HepG2 (cell line): ENCODE data around the gene BRCA2. TPM values are rescaled to one million over a fixed set of nuclear protein-coding genes. Genes with fewer than 3 reads are reported as not detected.

Source experiments
- ATAC-seq: fragments of 200-7000 bp; cut with Tn5 transposase; 3 replicates; pipeline ENCODE4 v1.9.1; 2020; ENCODE audit warnings: mild to moderate bottlenecking, moderate library complexity
- BruUV-seq: library from RNA; stranded (reverse); fragments of 400-500 nt; replicated peaks from 2 replicates; lab custom pipeline; 2021; lab: Mats Ljungman, UMichigan
- CTCF ChIA-PET: fragments of 300-600 bp; formaldehyde crosslinking; extraction: SDS; loops from one replicate; lab custom pipeline; 2021; ENCODE audit warnings: low total read pairs, inconsistent platforms, low intra/inter-chr PET ratio; lab: Yijun Ruan, JAX
- POLR2A ChIA-PET: fragments of 350-600 bp; sonication (Branson Sonifier 250); formaldehyde crosslinking; loops from one replicate; lab custom pipeline; 2020; ENCODE audit warnings: antibody characterized with exemption, inconsistent platforms; lab: Yijun Ruan, JAX
- DNase-seq: peaks from one replicate; pipeline ENCODE4 v3.0.0-alpha.2; 2015; ENCODE audit warnings: low spot score
- FAIRE-seq: peaks from 3 replicates; lab custom pipeline; 2011; peaks lifted over from hg19 to GRCh38; lab: Jason Lieb, UNC
- H2AFZ ChIP-seq: one replicate; pipeline ENCODE4 v1.6.1; 2011; ENCODE audit warnings: low read length, inconsistent platforms
- H3K27ac ChIP-seq: fragments of 300-600 bp; 3 replicates; pipeline ENCODE4 v1.8.0; 2011; ENCODE audit warnings: mixed run types, mild to moderate bottlenecking, mixed read lengths, low read length, inconsistent platforms; ENCODE audit not compliant: insufficient read depth; ENCODE audit errors: extremely low read length
- H3K27me3 ChIP-seq, 2 experiments: fragments of 200-600 bp in 1 of 2; 2 replicates in 1 of 2; 3 replicates in 1 of 2; pipeline versions ENCODE4 v1.6.0 to v1.8.0; 2011; ENCODE audit warnings: low read length in 2 of 2, mild to moderate bottlenecking in 2 of 2, moderate library complexity in 2 of 2, inconsistent platforms in 1 of 2; ENCODE audit not compliant: insufficient read depth in 2 of 2, control insufficient read depth in 1 of 2
- H3K36me3 ChIP-seq, 2 experiments: fragments of 200-600 bp in 1 of 2; replicated peaks in 1 of 2; 2 replicates in 1 of 2; 3 replicates in 1 of 2; pipeline versions ENCODE4 v1.5.1 to v1.8.0; 2011; ENCODE audit warnings: low read length in 2 of 2, inconsistent platforms in 1 of 2; ENCODE audit not compliant: insufficient read depth in 2 of 2, control insufficient read depth in 1 of 2
- H3K4me1 ChIP-seq: 2 replicates; pipeline ENCODE4 v1.5.1; 2012; ENCODE audit warnings: low read length, inconsistent platforms; ENCODE audit not compliant: insufficient read depth
- H3K4me2 ChIP-seq: 2 replicates; pipeline ENCODE4 v1.6.0; 2011; ENCODE audit warnings: low read depth, low read length, inconsistent platforms
- H3K4me3 ChIP-seq, 3 experiments: fragments of 200-600 bp in 1 of 3; sonication (generic), shearing (Covaris generic) in 1 of 3; replicated peaks in 1 of 3; 2 replicates each; pipeline ENCODE4 v1.5.1; 2011 to 2016; ENCODE audit warnings: low read length in 3 of 3, inconsistent platforms in 2 of 3, low read depth in 2 of 3, mild to moderate bottlenecking in 2 of 3, control low read depth in 1 of 3, mixed read lengths in 1 of 3; ENCODE audit not compliant: insufficient read depth in 1 of 3
- H3K79me2 ChIP-seq: one replicate; pipeline ENCODE4 v1.6.1; 2011; ENCODE audit warnings: low read length, inconsistent platforms; ENCODE audit not compliant: insufficient read depth
- H3K9ac ChIP-seq: 2 replicates; pipeline ENCODE4 v1.6.0; 2011; ENCODE audit warnings: mild to moderate bottlenecking, low read depth, low read length, inconsistent platforms; ENCODE audit not compliant: insufficient read depth
- H3K9me3 ChIP-seq: 2 replicates; pipeline ENCODE4 v1.5.1; 2012; ENCODE audit warnings: mild to moderate bottlenecking, low read length
- H4K20me1 ChIP-seq: 2 replicates; pipeline ENCODE4 v1.6.0; 2011; ENCODE audit warnings: inconsistent platforms, mild to moderate bottlenecking, low read length, moderate library complexity; ENCODE audit not compliant: insufficient read depth
- AGO2 ChIP-seq: fragments of 200-400 bp; formaldehyde crosslinking; optimal IDR thresholded peaks from 2 replicates; pipeline ENCODE3; 2017; ENCODE audit warnings: mild to moderate bottlenecking, low read depth, low read length, moderate library complexity
- FOXK2 ChIP-seq: fragments of 450-650 bp; IDR thresholded peaks from 2 replicates; pipeline ENCODE4 v1.6.1; 2016
- STAG1 ChIP-seq: sonication (generic); formaldehyde crosslinking; IDR thresholded peaks from 2 replicates; pipeline ENCODE4 v1.4.0; 2020; ENCODE audit warnings: missing genetic modification reagents
- TBP ChIP-seq: sonication (generic); formaldehyde crosslinking; IDR thresholded peaks from 2 replicates; pipeline ENCODE4 v1.5.0; 2020; ENCODE audit warnings: missing genetic modification reagents
- ZNF180 ChIP-seq: sonication (generic); formaldehyde crosslinking; IDR thresholded peaks from 2 replicates; pipeline ENCODE4 v1.4.0; 2020; ENCODE audit warnings: low read depth, missing genetic modification reagents, borderline replicate concordance
- ZNF552 ChIP-seq: sonication (generic); formaldehyde crosslinking; IDR thresholded peaks from 2 replicates; pipeline ENCODE4 v1.9.0; 2022; ENCODE audit warnings: missing genetic modification reagents, mild to moderate bottlenecking, borderline replicate concordance
- ZNF567 ChIP-seq: sonication (generic); formaldehyde crosslinking; IDR thresholded peaks from 2 replicates; pipeline ENCODE4 v1.8.1; 2023; ENCODE audit warnings: mild to moderate bottlenecking, missing genetic modification reagents, borderline replicate concordance
- ZNF576 ChIP-seq: sonication (generic); formaldehyde crosslinking; IDR thresholded peaks from 2 replicates; pipeline ENCODE4 v1.4.0; 2020; ENCODE audit warnings: mild to moderate bottlenecking, missing genetic modification reagents
- WGBS: methylation state at CpG from one replicate; pipeline ENCODE4 v1.1.6; 2017; ENCODE audit warnings: low lambda C conversion rate; 5-methylcytosine and 5-hydroxymethylcytosine counted together
- in situ Hi-C: cut with HindIII; loops from 2 replicates; pipeline ENCODE4 v1.10.0; 2017; ENCODE audit warnings: low pct_unique_long_range_greater_than_20kb; ENCODE audit not compliant: extremely low pct_ligation_motif_present
- intact Hi-C: fragments of 100-400 bp; cut with micrococcal nuclease; formaldehyde crosslinking; loops from one replicate; pipeline ENCODE4 v1.10.0; 2022; ENCODE audit not compliant: unreplicated experiment
- polyA plus RNA-seq, 8 experiments: library from polyadenylated mRNA; depleted of rRNA in 3 of 8; stranded (reverse) in 7 of 8; unstranded in 1 of 8; fragments of >200 nt; fragmentation: Illumina TruSeq in 4 of 8; extraction: Trizol in 4 of 8; gene quantifications; 2 replicates each; pipeline versions ENCODE4 v1.2.1 to v1.2.3, GENCODE V29; 2011 to 2016; ENCODE audit warnings: low read depth in 4 of 8, missing spikeins in 1 of 8, mixed read lengths in 1 of 8; ENCODE audit not compliant: insufficient read depth in 1 of 8
- total RNA-seq, 5 experiments: library from RNA; depleted of rRNA; stranded (reverse); fragments of >200 nt; fragmentation: Illumina TruSeq; extraction: Trizol; gene quantifications; 2 replicates each; pipeline ENCODE4 v1.2.3, GENCODE V29; 2016; ENCODE audit warnings: low read depth in 1 of 5
- TF ChIP-seq, protein P1 (sequence below): sonication (generic); formaldehyde crosslinking; IDR thresholded peaks from 2 replicates; pipeline ENCODE4 v1.4.0; 2020; ENCODE audit warnings: low read depth, mild to moderate bottlenecking, missing genetic modification reagents

BRCA2 gene
- total and polyA plus RNA-seq, 2 of the 13 experiments (the other 11 are each of a cell fraction or from before 2014, with no cell fraction given) = 3.1 to 24.6 TPM

DNA sequence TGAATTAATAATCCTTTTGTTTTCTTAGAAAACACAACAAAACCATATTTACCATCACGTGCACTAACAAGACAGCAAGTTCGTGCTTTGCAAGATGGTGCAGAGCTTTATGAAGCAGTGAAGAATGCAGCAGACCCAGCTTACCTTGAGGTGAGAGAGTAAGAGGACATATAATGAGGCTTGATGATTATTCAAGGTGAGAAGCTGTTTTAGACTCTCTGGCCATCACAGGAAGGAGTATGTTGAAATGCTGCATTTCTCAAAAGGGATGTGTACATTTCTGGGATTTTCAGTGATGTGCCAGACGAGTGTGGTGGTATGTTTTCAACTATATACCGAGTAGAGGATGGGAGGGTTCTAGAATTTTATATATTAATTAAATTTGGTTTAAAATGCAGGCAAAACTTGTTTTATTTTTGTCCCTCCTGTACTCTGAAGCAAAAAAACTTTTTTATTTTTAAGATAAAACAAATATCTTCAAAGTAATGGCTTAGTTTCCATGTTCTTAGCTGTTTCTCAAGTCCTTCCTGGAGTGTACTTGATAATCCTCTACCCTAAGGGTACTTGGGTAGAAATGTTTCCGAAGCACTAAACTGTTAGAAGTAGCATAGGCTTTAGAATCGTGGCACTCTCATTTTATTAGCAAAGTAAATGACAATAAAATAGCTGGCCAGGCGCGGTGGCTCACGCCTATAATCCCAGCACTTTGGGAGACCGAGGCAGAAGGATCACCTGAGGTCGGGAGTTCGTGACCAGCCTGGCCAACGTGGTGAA lies 61.5 kb downstream of the BRCA2 start (continued):
- TF ChIP-seq ZNF576 (no peak), ZNF552 (CRISPR knock-in tag) (no peak), TBP (CRISPR knock-in tag) (no peak), ZNF567 (CRISPR knock-in tag) (no peak), AGO2 (no peak), FOXK2 (no peak)
- TF ChIP-seq, protein P1, sequence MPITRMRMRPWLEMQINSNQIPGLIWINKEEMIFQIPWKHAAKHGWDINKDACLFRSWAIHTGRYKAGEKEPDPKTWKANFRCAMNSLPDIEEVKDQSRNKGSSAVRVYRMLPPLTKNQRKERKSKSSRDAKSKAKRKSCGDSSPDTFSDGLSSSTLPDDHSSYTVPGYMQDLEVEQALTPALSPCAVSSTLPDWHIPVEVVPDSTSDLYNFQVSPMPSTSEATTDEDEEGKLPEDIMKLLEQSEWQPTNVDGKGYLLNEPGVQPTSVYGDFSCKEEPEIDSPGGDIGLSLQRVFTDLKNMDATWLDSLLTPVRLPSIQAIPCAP (CRISPR knock-in tag) = no peak

GRCh38 chr13:32378012-32378411 lies 62.7 kb downstream of the BRCA2 start:
- no TSS peak for BruUV-seq
- TF ChIP-seq STAG1 (CRISPR knock-in tag) (peak; percentile 26), ZNF180 (no peak)
- TF ChIP-seq, all 625 proteins: peak for 1
- 100% methylated on average over 1 of the region's 1 CpG for WGBS
- no peaks in the 10 kb centered on the region for H3K79me2 ChIP-seq
- ATAC-seq (no peak), FAIRE-seq (no peak), DNase-seq (no peak)
- no peak overlapping the region for H3K27ac ChIP-seq
- H3K4me2 ChIP-seq = no peak overlapping the region
- H3K4me1 ChIP-seq = no peaks in the 10 kb centered on the region
- no peaks in the 10 kb centered on the region for H3K9me3 ChIP-seq
- peaks cover 7 to 37% of the 10 kb centered on the region in 2 experiments for H3K36me3 ChIP-seq
- ChIA-PET CTCF (no interaction called here), POLR2A (no interaction called here)
- in situ Hi-C loops = no loop called here
- no peaks in the 10 kb centered on the region for H4K20me1 ChIP-seq
- no peak overlapping the region for H2AFZ ChIP-seq
- H3K4me3 ChIP-seq = no peak overlapping the region
- no peaks in the 10 kb centered on the region for H3K27me3 ChIP-seq
- H3K9ac ChIP-seq = no peak overlapping the region
- intact Hi-C loops = loop anchor here (5.0 kb wide), 1 partner anchor 204 kb away; no protein-coding TSS in a partner anchor
